ENCODE results near the gene WWC2. TPM values are rescaled to one million over a fixed set of nuclear protein-coding genes. Genes with fewer than 3 reads are reported as not detected.

The WWC2 gene
- total RNA-seq, 1 donor from 2014 or later, result 142 TPM

DNA sequence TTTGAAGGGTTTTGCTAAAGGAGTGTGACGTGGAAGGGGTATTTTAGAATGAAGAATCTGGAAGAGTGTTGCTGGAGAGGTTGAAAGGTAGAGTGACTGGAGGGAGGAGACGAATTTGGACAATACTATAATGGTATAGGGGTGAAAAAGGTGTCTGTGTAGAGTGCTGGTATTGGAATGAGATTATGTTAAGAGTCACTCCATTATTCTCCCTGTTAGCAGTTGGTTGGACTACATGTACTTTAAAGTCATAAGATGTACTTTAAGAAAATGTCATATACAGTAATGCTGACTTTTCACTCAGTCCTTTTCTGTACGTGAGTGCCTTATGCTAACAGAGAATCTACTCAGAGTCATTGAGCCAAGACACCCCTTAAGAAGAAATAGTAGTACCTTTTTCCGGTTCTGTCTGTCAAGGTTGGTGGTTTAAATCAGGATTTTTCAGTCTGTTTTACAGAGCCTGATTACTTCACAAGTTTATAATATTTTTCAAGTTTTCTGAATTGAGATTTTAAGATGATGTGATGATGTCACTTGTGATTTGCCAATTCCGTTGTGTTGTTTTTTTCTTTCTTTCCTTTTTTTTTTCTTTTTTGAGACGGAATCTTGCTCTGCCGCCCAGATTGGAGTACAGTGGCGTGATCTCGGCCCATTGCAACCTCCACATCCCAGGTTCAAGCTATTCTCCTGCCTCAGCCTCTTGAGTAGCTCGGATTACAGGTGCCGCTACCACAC lies 56.6 kb downstream of the WWC2 start:
- no peak for DNase-seq
- no peak overlapping the region for H3K27ac ChIP-seq

DNA sequence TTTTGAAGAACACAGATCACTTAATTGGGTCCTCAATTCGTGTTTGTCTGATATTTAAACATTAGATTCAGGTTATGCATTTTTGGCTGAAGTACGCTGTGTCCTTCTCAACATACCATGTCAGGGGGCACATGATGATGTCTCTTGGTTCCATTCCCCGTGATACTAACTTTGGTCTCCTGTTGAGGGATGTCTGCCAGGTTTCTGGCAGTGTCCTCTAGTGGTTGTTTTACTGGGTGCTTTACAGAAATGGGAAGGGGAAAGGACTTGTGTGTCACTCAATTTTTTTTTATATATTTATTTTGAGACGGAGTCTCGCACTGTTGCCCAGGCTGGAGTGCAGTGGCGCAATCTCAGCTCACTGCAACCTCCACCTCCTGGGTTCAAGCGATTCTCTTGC lies 58.2 kb downstream of the WWC2 start:
- TF ChIP-seq, protein P1, sequence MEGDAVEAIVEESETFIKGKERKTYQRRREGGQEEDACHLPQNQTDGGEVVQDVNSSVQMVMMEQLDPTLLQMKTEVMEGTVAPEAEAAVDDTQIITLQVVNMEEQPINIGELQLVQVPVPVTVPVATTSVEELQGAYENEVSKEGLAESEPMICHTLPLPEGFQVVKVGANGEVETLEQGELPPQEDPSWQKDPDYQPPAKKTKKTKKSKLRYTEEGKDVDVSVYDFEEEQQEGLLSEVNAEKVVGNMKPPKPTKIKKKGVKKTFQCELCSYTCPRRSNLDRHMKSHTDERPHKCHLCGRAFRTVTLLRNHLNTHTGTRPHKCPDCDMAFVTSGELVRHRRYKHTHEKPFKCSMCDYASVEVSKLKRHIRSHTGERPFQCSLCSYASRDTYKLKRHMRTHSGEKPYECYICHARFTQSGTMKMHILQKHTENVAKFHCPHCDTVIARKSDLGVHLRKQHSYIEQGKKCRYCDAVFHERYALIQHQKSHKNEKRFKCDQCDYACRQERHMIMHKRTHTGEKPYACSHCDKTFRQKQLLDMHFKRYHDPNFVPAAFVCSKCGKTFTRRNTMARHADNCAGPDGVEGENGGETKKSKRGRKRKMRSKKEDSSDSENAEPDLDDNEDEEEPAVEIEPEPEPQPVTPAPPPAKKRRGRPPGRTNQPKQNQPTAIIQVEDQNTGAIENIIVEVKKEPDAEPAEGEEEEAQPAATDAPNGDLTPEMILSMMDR (IDR thresholded peaks at IDR 0.05), result peak; percentile 8
- no peak overlapping the region for H3K4me3 ChIP-seq
- H3K9me3 ChIP-seq, result no peaks in the 10 kb centered on the region
- DNase-seq, result no peak
- H3K4me1 ChIP-seq, result peaks cover 5% of the 10 kb centered on the region
- no peak overlapping the region for H3K27ac ChIP-seq
- no peaks in the 10 kb centered on the region for H3K36me3 ChIP-seq
- ATAC-seq, result no peak
- no peaks in the 10 kb centered on the region for H3K27me3 ChIP-seq
- intact Hi-C loops (cut with DNase I), result no loop called here

More for the DNA sequence above, 56.6 kb downstream of the WWC2 start:
- intact Hi-C loops (cut with DNase I), result no loop called here
- no peak overlapping the region for H3K4me3 ChIP-seq
- H3K27me3 ChIP-seq, result no peaks in the 10 kb centered on the region
- no peaks in the 10 kb centered on the region for H3K9me3 ChIP-seq
- H3K36me3 ChIP-seq, result no peaks in the 10 kb centered on the region
- no peak for ATAC-seq
- TF ChIP-seq, protein P1 (IDR thresholded peaks at IDR 0.05), result no peak
- peaks cover 5% of the 10 kb centered on the region for H3K4me1 ChIP-seq

GRCh38 chr4:183158062-183158461 lies 59.0 kb downstream of the WWC2 start:
- TF ChIP-seq, protein P1 (IDR thresholded peaks at IDR 0.05), result no peak
- ATAC-seq (no peak), DNase-seq (no peak)
- Histone ChIP-seq H3K36me3 (no peaks in the 10 kb centered on the region), H3K4me1 (peaks cover 5% of the 10 kb centered on the region), H3K27ac (no peak overlapping the region), H3K9me3 (no peaks in the 10 kb centered on the region), H3K27me3 (no peaks in the 10 kb centered on the region), H3K4me3 (no peak overlapping the region)
- intact Hi-C loops (cut with DNase I), result no loop called here

DNA sequence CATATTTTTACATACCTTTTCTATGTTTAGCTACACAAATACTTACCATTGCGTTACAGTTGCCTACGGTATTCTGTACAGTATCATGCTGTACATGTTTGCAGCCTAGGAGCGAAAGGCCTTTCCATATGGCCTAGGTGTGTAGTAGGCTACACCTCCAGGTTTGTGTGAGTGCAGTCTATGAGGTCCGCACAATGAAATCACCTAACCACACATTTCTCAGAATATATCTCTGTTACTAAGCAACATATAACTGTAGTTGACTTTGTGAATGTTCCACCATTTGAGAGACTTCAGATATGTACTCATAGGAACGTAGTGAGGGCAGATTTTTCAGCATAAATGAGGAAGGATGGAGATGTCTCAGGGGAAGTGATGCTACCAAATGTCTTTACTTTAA lies 62.6 kb downstream of the WWC2 start:
- Histone ChIP-seq H3K4me3 (no peak overlapping the region), H3K36me3 (no peaks in the 10 kb centered on the region), H3K27me3 (no peaks in the 10 kb centered on the region), H3K27ac (no peak overlapping the region), H3K9me3 (no peaks in the 10 kb centered on the region), H3K4me1 (peaks cover 21% of the 10 kb centered on the region)
- no peak for ATAC-seq
- DNase-seq, result no peak
- TF ChIP-seq, protein P1 (IDR thresholded peaks at IDR 0.05), result no peak
- intact Hi-C loops (cut with DNase I), result no loop called here

DNA sequence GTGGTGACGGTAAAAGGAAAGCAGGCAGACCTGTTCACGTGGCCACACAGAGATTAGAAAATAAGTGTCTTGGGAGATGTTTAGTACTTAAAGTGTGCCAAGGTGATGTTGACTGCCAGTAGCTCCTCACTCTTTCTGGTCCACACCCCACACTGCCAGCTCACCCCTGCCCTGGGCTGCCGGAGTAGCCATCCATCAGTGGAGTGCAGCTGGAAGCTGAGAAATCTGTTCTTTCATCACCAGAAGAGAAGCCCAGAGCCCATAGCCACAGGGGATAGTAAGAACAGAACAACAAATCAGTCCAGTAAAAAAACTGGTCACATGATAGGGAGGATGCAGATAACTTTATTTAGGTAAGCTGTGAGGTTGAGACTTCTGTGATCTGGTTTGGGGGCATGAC lies 64.1 kb downstream of the WWC2 start:
- DNase-seq (no peak), ATAC-seq (peak; percentile 8)
- TF ChIP-seq, protein P1 (IDR thresholded peaks at IDR 0.05), result no peak
- no peak overlapping the region for H3K4me3 ChIP-seq
- no peaks in the 10 kb centered on the region for H3K36me3 ChIP-seq
- intact Hi-C loops (cut with DNase I), result no loop called here
- H3K27me3 ChIP-seq, result no peaks in the 10 kb centered on the region
- H3K27ac ChIP-seq, result no peak overlapping the region
- peaks cover 25% of the 10 kb centered on the region for H3K4me1 ChIP-seq
- no peaks in the 10 kb centered on the region for H3K9me3 ChIP-seq
